Tibial nerve (tissue), 3 donors: ENCODE results near the gene ACVR1.

Experiments used
- POLR2A ChIP-seq, 2 donors: fragments of 450-650 bp; IDR thresholded peaks; one replicate each; pipeline ENCODE4 v1.6.1; 2017; ENCODE audit warnings: antibody characterized with exemption in 2 of 2, mild to moderate bottlenecking in 2 of 2, moderate library complexity in 2 of 2
- TF ChIP-seq, protein P1 (sequence below), 5 experiments: fragments of 200-600 bp in 3 of 5; fragments of 450-650 bp in 2 of 5; sonication (generic) in 3 of 5; IDR thresholded peaks; one replicate each; pipeline ENCODE4 v1.5.1; 2016 to 2019; ENCODE audit warnings: antibody characterized with exemption in 5 of 5, mild to moderate bottlenecking in 3 of 5, moderate library complexity in 2 of 5

DNA sequence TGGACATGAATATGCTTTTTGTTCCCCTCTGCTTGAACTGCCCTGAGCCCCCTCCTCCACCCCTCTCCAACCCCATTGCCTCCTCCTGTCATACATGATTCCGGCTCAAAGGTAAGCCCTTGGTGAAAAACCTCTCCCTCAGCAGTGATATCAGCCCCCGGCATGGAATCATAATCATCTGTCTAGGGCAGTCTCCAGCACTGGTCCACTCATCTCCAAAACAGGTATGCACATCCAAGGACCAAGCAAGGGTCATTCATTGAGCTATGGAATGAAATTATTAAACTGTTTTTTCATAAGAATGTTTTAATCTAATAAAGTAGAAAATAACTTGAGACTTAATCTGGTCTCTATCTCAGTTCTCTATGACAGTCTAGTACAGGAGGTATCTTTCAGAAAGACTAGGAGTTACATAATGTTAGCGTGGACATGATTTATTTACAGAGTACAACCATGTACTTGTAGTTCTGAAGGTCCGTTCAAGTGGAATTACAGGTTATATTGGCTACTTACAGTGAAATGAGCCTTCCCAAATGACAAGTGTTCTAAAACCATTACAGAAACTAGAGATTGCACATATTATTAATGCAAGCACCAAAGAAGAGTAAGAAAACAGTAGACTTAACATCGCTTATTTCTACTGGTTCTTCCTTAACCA is 75.2 kb downstream of the ACVR1 start:
- TF ChIP-seq, protein P1, sequence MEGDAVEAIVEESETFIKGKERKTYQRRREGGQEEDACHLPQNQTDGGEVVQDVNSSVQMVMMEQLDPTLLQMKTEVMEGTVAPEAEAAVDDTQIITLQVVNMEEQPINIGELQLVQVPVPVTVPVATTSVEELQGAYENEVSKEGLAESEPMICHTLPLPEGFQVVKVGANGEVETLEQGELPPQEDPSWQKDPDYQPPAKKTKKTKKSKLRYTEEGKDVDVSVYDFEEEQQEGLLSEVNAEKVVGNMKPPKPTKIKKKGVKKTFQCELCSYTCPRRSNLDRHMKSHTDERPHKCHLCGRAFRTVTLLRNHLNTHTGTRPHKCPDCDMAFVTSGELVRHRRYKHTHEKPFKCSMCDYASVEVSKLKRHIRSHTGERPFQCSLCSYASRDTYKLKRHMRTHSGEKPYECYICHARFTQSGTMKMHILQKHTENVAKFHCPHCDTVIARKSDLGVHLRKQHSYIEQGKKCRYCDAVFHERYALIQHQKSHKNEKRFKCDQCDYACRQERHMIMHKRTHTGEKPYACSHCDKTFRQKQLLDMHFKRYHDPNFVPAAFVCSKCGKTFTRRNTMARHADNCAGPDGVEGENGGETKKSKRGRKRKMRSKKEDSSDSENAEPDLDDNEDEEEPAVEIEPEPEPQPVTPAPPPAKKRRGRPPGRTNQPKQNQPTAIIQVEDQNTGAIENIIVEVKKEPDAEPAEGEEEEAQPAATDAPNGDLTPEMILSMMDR (IDR thresholded peaks at IDR 0.05), result no peak
- no peak for TF ChIP-seq POLR2A (IDR thresholded peaks at IDR 0.05)
